Stimulated activated CD4-positive, alpha-beta T cell treated with anti-CD3 and anti-CD28 coated beads, TNF-alpha, amount 100 ng/mL, for 4 hours (primary cell): ENCODE data around the gene MARCHF10.
"Not testable (repeated sequence)": the region's sequence is repeated elsewhere in the genome, so short reads cannot be mapped to it uniquely, and the experiment has no call there.

Experiments
- DNase-seq, 3 experiments: peaks; one replicate each; pipeline ENCODE4 v3.0.0-alpha.2; 2020; ENCODE audit warnings: low read depth in 3 of 3

Gene MARCHF10

GRCh38 chr17:62717589-62717855 is 90.6 kb downstream of the MARCHF10 start:
- no peak for DNase-seq

- DNase-seq = no peak
Observed at GRCh38 chr17:62716834-62717588, 91.1 kb downstream of the MARCHF10 start.

GRCh38 chr17:62715882-62716390 is 92.2 kb downstream of the MARCHF10 start:
- DNase-seq = no peak

GRCh38 chr17:62714016-62714777 is 93.9 kb downstream of the MARCHF10 start:
- no peak for DNase-seq

- no peak for DNase-seq
Observed at GRCh38 chr17:62713086-62713881, 94.8 kb downstream of the MARCHF10 start.

DNA sequence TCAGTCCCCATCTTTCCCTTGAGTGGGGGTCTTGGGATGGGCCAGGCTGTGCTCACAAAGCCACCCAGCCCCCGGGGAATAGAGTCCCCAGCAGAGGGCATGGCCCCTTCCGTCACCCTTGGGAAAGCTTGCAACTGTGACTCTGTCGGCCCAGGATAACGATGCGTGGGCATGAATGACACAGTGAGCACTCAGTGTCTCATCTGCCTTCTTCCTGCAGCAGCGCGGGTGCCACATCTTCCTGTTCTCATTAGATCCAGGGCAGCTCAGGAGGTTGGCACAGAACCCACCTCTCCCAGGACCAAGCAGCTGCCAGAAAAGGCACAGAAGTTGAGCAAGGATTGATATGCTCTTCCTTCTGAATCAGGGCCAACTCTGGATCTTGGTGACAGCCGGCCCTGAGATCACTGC is 95.9 kb downstream of the MARCHF10 start:
- DNase-seq = no peak

DNA sequence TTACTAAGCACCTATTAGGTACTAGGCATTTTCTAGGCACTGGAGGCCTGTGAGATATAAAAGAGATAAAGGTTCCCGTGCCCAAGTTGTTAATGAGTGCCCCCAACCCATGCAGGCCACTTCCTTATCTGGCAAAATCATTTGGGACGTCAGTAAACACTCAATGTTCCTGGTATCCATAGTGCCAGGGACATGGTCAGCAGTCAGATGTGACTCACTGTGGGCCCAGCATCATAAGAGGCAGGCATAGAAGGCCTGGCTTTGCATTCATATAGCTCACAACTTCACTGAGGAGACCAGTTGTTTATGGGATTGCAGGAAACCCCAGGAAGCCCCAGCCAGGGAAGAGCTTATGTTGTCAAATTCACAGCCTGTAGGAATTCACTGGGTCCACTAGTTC is 99.5 kb downstream of the MARCHF10 start:
- DNase-seq = no peak

DNA sequence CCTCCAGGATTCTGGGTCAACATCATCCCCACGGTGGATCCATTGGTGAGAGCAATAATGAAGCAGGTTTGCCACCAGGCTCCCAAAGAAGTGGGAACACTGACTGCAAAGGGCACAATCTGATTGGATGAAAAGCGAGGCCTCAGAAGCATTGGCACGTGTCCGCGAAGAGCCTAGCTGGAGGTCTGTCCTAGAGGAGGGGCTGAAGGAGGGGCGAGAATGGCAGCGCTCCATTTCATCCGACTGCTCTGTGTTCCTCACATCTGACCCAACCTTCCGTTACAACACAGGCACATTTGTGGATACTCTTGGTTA is 100.7 kb downstream of the MARCHF10 start:
- DNase-seq = no peak

- DNase-seq = no peak
Observed at GRCh38 chr17:62706598-62707424, 101.3 kb downstream of the MARCHF10 start.

DNA sequence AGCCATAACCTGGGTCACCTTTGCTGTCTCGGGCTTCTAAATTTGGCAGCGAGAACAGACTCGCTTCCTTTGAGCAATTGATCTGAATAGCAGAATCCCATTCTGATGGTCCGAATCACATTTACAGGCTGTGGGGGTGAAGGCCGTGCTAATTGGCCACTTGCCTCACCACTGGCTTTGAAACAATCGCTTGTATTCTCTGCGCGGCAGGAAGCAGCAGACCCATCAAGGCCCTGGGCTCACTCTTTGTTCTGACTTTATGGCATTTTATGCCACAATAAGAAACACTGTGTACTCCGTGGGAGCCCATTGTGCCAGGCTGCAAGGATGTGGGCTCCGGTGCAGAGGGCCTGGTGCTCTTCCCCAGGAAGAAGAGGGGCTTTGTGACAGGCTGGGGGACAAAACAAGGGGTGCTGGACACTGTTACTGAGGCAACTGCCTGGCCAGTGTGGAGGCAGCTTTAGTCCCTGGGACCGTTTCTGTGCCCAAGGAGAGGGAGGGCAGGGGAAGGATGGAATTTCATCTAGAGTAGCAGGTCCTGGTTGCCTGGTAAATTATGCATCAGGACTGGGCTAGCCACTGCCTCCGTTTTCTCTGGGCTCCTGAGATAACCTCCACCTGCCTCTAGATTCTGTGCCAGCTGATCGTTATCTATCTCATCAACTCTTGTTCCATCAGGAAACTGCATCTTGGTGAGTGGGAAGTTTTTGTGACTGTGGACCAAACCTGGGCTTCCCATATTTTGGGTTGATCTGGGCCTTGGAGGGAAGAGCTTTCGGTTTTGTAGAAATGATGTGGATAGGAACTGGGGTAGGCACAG is 102.1 kb downstream of the MARCHF10 start:
- DNase-seq = no peak

DNA sequence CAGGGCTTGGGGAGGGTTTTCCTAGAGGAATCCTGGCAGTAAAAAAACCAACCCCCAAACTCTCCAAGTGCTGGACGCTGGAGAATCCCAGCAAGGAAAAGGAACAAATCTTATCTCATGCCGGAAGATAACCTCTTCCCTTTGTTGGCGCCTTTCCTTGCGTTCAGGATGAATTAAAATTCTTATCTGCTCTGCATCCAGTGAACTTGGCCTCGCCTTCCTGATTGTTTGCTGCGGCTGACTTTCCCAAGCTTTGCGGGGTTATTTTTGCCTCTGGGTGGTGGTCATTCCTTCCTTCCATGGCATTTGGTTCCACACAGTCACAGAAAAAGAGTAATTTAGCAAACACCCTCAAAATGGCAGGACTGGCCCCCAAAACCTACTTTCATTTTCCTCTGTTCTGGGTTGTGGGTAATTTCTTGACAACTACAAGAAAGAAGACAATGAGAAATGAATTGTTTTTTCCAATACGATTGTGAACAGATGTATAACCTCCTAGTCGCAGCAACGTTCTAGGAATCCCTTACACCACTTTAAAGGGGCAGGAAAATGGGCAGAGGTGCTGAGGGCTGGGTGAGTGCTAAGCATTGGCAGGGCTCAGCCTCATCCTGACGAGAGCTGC is 102.8 kb downstream of the MARCHF10 start:
- DNase-seq = no peak

DNA sequence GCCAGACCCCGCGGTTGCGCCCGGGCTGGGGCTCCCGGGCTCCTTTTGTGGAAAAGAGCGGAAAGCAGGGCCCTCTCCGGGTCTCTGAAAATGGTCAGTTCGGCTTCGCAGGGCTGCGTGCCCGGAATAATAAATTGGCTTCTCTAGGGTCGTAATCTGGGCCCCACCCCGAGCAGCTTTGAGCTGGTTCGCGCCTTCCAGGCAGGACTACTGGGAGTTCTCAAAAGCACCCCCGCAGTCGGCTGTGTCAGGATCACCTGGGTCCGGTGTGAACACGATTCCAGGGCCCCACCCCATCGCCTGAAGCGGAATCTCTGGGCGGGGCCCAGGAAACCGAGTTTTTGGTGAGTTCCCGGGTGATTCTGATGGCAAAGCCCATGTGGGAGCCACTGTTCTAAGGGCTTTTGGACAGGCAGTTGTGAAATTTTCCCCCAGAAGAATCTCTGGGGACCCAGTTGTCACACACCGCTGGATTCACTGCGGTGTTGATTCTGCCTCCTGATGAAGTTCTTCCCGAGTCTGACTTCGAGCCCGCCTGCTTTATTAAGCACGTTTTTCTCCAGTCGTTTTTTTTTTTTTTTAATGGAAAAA is 103.6 kb downstream of the MARCHF10 start:
- no peak for DNase-seq

DNA sequence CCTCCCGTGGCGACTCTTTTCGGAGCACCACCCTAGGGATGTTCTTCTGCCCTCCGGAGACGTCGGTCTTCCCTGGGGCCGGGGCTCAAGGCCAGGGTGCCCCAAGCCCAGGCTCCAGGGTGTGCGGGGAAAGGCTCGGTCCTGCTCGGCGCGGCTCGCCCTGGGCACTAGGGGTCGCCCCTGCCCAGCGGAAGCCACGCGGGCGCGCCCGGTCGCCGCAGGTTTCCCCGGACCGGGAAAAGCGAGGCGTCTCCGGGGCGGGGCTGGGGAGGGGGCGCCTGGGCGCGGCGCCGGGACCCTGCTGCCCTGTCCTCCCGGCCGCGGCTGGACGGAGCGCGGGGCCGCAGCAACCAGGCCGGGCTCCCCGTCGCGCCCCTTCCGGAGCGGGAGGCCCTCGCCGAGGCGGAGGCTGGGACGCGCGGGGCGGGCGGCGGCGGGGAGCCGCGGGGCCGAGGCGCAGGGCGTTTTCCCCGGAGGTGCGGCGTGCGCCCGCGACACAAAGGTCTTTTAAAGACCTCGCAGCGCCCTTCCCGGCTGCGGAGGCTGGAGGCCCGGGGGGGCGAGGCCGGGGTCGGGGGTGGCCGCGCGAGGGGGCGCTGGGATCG is 104.2 kb downstream of the MARCHF10 start:
- peak; percentile 52 to 71 (median 57) for DNase-seq

GRCh38 chr17:62703261-62703775 is 104.8 kb downstream of the MARCHF10 start:
- peak in 1 of 3 experiments; percentile 9 for DNase-seq

DNA sequence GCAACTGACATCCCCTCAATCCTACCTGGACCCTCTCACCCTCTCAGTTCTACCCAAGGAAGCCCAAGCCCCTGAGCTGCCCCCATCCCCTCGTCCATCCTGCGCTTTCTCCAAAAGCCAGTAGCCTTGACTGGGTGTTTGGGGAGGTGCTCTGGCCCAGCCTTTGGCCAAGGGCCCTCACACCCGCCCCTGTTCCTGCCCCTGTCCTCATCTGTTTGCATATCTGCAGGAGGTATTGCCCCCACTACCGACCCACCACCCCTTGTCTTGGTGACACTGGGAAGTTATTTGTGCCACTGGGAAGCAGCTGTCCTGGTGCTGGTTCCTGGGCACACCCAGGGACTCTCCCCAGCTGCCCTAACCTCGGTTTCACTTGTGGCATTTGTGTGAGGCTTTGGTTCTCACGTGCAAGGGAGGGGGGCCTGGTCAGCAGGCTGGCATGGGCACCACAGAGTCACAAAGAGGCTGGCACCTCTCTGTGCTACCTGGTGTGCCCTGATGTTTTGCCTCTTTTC is 105.3 kb downstream of the MARCHF10 start:
- no peak for DNase-seq

DNA sequence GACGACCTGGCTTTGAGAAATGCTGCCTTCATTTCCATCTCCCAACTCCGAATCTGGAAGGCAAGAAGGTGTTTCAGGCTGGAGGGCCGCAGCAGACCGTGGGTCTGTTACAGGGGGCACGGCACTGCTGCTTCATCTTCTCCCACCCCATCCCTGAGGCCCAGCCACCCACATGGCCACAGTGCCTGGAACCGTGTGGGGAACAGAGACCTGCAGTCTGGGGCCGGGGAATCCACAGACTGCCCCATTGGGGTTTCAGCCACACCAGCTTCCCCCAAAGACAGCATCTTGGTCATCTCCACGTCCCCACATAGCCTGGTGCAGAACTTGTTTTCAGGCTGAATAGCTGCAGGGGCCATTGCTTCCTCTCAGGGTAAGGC is 106.4 kb downstream of the MARCHF10 start:
- no peak for DNase-seq

DNA sequence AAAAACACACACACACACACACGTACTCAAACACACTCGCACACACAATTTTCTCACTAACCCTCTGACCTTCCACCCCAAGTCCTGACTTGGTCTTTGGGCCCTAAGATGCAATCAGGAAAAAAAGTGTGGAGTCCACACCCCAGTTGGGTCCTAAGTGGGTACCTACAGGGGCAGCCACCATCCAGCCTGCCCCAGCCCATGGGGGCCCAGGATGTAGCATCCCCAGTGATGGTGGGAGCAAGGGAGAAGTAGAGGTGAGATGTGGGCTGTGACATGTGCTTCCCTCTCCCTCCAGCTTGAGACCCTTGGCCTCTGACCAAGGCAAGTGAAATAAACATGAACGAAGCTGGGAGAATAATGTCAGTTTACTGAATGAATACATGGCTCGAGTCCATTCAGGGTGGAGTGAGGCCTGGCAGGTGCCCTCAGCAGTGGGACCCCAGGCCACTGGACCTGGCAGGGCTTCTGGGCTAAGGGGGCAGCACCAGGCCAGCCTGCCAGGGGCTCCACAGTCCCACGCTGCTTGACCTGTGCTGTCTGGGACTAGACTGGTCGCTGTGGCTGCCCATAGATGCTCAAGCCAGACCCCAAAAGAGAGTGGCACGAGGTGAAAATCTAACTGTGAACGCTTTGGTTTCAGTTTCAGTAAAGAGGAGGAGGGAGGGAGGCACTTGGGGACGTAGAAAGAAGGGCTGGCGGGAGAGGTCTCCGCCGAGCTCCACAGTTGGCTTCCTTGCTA is 107.0 kb downstream of the MARCHF10 start:
- DNase-seq = no peak

- DNase-seq = not testable (repeated sequence)
Observed at GRCh38 chr17:62698459-62698858, 109.7 kb downstream of the MARCHF10 start.
